GM08714 (cell line): ENCODE measurements around the gene DCTD.
A peak's percentile ranks its signal among the peaks of the same experiment; 100 is the strongest.

Source experiments
- H3K4me3 ChIP-seq: fragments of 200-500 bp; sonication (Bioruptor generic); 2 replicates; pipeline ENCODE4 v1.5.1; 2014; ENCODE audit warnings: mild to moderate bottlenecking, low read length, inconsistent platforms
- ZNF274 ChIP-seq: IDR thresholded peaks from 2 replicates; pipeline ENCODE4 v1.6.1; 2012; ENCODE audit warnings: mild to moderate bottlenecking, low read depth, low read length

DCTD gene

DNA sequence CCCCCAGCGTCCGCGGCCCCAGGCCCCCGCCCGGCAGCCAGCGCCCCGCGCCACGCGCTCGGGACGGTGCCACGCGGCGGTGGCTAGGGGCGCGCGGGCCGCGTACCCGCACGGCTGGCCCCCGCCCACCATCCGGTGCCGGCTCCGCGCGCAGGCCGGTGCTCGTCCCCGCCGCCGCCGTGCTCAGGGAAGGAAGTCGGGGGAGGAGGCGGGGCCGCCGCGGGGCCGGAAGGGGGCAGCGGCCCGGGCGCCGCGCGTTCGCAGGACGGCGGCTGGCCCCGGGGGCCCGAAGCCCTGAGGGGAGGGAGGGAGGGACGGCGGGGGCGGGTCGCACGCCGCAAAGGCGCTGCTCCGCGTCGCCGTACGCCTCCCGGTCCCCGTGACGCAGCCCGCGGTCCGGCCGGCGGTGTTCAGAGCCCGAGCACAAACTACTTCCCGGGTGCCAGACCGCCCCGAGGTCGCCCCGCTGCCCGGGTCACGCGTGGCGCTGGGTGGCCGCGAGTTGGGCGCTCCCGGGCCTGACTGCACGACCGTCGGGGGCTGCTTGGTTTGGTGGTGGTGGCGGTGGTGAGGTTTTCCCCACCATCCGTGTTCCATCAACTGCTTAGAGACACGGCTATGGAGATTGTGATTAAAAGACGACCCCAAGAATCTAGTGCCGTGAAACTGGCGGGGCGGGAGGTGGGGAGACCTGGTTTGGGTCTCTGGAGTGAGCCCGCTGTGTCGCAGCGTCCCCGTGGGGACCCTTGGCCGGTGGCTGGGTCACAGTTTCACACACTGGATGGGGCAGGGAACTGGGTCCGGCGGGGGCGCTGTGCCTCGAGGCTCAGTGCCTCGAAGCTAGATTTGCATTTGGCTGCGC is at the start of gene DCTD:
TSS of gene DCTD (minus strand) at position 205 of the 862 bp plus-strand sequence. CDS start 1,818 bp downstream, outside the sequence.
- no peak for TF ChIP-seq ZNF274
- peak within 1 kb of the TSS; percentile 64 for H3K4me3 ChIP-seq

GRCh38 chr4:182960746-182961145 is 43.6 kb upstream of the DCTD start:
- TF ChIP-seq ZNF274: no peak
- no peak overlapping the region for H3K4me3 ChIP-seq

DNA sequence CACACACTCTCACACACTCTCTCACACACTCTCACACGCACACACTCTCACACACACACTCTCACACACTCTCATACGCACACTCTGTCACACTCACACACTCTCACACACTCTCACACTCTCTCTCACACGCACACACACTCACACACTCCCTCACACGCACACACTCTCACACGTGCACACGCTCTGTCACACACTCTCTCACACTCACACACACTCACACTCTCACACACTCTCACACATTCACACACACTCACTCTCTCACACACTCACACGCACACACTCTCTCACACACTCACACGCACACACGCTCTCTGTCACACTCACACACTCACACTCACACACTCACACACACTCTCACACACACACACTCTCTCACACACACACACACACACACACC is 43.0 kb upstream of the DCTD start:
- no peak for TF ChIP-seq ZNF274

GRCh38 chr4:182955411-182955810 is 38.2 kb upstream of the DCTD start:
- H3K4me3 ChIP-seq: no peak overlapping the region
- TF ChIP-seq ZNF274: no peak

More for the DNA sequence above, 43.0 kb upstream of the DCTD start:
- no peak overlapping the region for H3K4me3 ChIP-seq

GRCh38 chr4:182944484-182945213 is 27.5 kb upstream of the DCTD start:
- no peak for TF ChIP-seq ZNF274
- H3K4me3 ChIP-seq: no peak overlapping the region

GRCh38 chr4:182939680-182940079 is 22.5 kb upstream of the DCTD start:
- H3K4me3 ChIP-seq: no peak overlapping the region
- TF ChIP-seq ZNF274: no peak

- TF ChIP-seq ZNF274: no peak
- no peak overlapping the region for H3K4me3 ChIP-seq
Observed at GRCh38 chr4:182938205-182938645, 21.0 kb upstream of the DCTD start.

GRCh38 chr4:182937268-182938204 is 20.4 kb upstream of the DCTD start:
- TF ChIP-seq ZNF274: no peak
- H3K4me3 ChIP-seq: no peak overlapping the region

DNA sequence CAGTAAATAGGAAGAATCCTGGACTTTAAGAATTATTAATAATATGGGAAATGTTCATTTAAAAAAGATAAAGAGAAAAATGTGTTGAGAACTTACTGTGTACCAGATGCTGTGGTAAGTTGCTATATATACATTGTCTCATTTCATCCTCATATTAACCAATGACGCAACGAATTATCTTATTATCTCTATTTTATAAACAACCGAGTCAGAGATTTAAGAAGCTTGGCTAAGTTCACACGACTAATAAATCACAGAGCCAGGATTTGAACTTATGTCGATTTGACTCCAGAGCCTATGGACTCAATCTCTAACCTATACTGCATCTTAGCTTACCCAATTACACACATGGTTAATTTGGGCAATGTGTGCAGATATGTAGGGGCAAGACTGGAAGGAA is 15.5 kb upstream of the DCTD start:
- no peak for TF ChIP-seq ZNF274
- H3K4me3 ChIP-seq: no peak overlapping the region

DNA sequence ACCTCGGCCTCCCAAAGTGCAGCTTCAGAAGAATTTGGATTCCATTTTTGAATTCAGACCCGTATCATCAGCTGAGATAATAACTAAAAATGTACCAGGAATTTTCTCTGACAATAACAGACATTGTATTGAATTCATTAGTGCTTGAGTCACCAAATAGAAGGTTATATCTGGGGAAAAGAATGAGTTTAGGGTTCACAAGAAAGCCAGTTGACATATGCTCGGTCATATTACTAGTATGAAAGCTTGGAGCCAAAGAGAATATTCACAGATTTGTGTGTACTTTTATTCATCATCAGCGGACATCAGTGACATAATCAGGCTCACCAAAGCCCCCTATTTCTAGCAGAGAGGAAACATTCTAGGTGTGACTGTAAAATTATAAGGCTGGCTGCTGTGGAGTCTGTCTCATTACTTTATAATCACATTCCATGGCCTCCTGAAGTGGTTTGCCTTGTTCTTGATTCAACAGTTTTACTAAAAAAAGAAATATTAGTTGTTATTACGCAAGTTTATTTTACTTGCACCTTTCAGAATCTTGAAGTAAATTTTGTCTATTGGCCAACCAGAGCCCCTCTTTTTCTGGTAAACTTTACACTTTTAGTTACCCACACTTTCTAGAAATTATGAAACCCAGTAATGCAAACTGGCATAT is 14.6 kb upstream of the DCTD start:
- H3K4me3 ChIP-seq: no peak overlapping the region
- TF ChIP-seq ZNF274: no peak

- TF ChIP-seq ZNF274: no peak
- H3K4me3 ChIP-seq: no peak overlapping the region
Observed at GRCh38 chr4:182930889-182931288, 13.7 kb upstream of the DCTD start.

GRCh38 chr4:182929296-182929695 is 12.1 kb upstream of the DCTD start:
- TF ChIP-seq ZNF274: no peak
- no peak overlapping the region for H3K4me3 ChIP-seq

GRCh38 chr4:182928061-182928460 is 10.9 kb upstream of the DCTD start:
- H3K4me3 ChIP-seq: no peak overlapping the region
- no peak for TF ChIP-seq ZNF274

DNA sequence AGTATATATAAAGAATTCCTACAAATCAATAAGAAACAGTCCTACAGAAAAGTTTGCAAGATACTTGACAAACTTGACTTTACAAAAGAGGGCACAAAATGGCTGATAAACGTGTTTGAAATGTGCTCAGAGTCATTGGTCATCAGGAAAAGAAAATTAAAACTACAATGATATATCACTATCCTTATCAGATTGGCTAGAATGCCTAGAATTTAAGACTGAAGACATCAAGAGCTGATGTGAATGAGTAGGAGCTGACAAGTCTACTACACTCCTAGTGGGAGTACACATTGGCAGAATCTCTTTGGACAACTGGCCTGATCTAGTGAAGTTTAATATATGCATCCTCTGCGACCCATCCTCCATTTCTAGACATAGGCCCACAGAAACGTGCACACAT is 10.3 kb upstream of the DCTD start:
- TF ChIP-seq ZNF274: no peak

DNA sequence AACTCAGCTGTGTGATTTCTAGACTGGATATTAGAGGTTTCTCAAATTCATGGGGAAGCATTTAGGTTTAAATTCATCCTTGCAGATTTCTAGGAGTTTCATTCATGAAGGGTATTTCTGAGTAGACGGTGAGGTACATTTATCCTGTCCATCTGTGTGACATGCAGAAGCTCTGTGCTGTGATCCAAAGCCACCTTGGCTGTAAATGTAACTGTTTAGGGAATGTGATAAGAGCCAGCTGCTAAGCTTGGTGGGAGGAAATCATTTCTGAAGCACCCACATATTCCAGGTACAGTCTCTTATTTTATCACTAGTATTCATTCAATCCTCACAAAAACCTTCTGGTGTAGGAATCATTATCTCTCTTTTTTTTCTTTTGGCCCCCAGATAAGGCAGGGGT is 8.7 kb upstream of the DCTD start:
- no peak for TF ChIP-seq ZNF274

More for the DNA sequence above, 10.3 kb upstream of the DCTD start:
- H3K4me3 ChIP-seq: no peak overlapping the region

More for the DNA sequence above, 8.7 kb upstream of the DCTD start:
- H3K4me3 ChIP-seq: no peak overlapping the region
